GM23338 (cell line): Measurements from ENCODE around the gene ZNF800. TPM values are rescaled to one million over a fixed set of nuclear protein-coding genes. Genes with fewer than 3 reads are reported as not detected.

Source experiments
- ATAC-seq: fragments of 200-7000 bp; cut with Tn5 transposase; 3 replicates; pipeline ENCODE4 v1.9.1; 2020
- DNase-seq: peaks from one replicate; pipeline ENCODE4 v3.0.0-alpha.2; 2015; ENCODE audit warnings: low spot score
- H2AFZ ChIP-seq: fragments of 200-600 bp; sonication (generic); 2 replicates; pipeline ENCODE4 v1.8.0; 2016; ENCODE audit warnings: antibody characterized with exemption, mild to moderate bottlenecking, moderate library complexity
- H3F3A ChIP-seq: fragments of 200-600 bp; sonication (generic); replicated peaks from 2 replicates; pipeline ENCODE4 v1.8.0; 2017; ENCODE audit warnings: antibody characterized with exemption, mixed run types, low read depth
- H3K27ac ChIP-seq: fragments of 200-600 bp; sonication (generic); 2 replicates; pipeline ENCODE4 v1.6.1; 2016; ENCODE audit warnings: low read depth
- H3K27me3 ChIP-seq: fragments of 200-600 bp; sonication (generic); 2 replicates; pipeline ENCODE4 v1.8.0; 2016; ENCODE audit warnings: mild to moderate bottlenecking, mixed run types, moderate library complexity; ENCODE audit not compliant: insufficient read depth
- H3K36me3 ChIP-seq: fragments of 200-600 bp; sonication (generic); 2 replicates; pipeline ENCODE4 v1.8.0; 2016; ENCODE audit warnings: mild to moderate bottlenecking; ENCODE audit not compliant: insufficient read depth
- H3K4me1 ChIP-seq: fragments of 200-600 bp; sonication (generic); 2 replicates; pipeline ENCODE4 v1.8.0; 2016; ENCODE audit warnings: mild to moderate bottlenecking, moderate library complexity; ENCODE audit not compliant: insufficient read depth
- H3K4me2 ChIP-seq: fragments of 200-600 bp; sonication (generic); 2 replicates; pipeline ENCODE4 v1.7.1; 2017; ENCODE audit warnings: mixed run types
- H3K4me3 ChIP-seq: fragments of 200-600 bp; sonication (generic); 2 replicates; pipeline ENCODE4 v1.6.1; 2016; ENCODE audit warnings: mixed run types
- H3K79me2 ChIP-seq: fragments of 200-600 bp; sonication (generic); replicated peaks from 2 replicates; pipeline ENCODE4 v1.8.0; 2017; ENCODE audit warnings: mild to moderate bottlenecking; ENCODE audit not compliant: insufficient read depth
- H3K9me2 ChIP-seq: fragments of 200-600 bp; sonication (generic); 2 replicates; pipeline ENCODE4 v1.8.0; 2017; ENCODE audit not compliant: insufficient read depth
- H4K20me1 ChIP-seq: fragments of 200-600 bp; sonication (generic); replicated peaks from 2 replicates; pipeline ENCODE4 v1.8.0; 2017; ENCODE audit warnings: mild to moderate bottlenecking; ENCODE audit not compliant: insufficient read depth
- H3K27ac Mint-ChIP-seq: 2 replicates; pipeline ENCODE4 v1.8.0; 2020; ENCODE audit warnings: inconsistent platforms, mild to moderate bottlenecking, moderate library complexity, mixed read lengths
- H3K27me3 Mint-ChIP-seq: 3 replicates; pipeline ENCODE4 v1.8.0; 2022; ENCODE audit warnings: low read depth, mild to moderate bottlenecking, moderate library complexity, mixed read lengths, inconsistent platforms; ENCODE audit not compliant: insufficient read depth, poor library complexity
- H3K36me3 Mint-ChIP-seq: 3 replicates; pipeline ENCODE4 v1.8.0; 2021; ENCODE audit warnings: low read depth, mild to moderate bottlenecking, inconsistent platforms, moderate library complexity, mixed read lengths
- H3K4me1 Mint-ChIP-seq: 3 replicates; pipeline ENCODE4 v1.8.0; 2020; ENCODE audit warnings: mild to moderate bottlenecking, inconsistent platforms, mixed read lengths
- H3K4me3 Mint-ChIP-seq: 3 replicates; pipeline ENCODE4 v1.8.0; 2021; ENCODE audit warnings: moderate library complexity, mild to moderate bottlenecking, inconsistent platforms, mixed read lengths
- H3K9me3 Mint-ChIP-seq: 3 replicates; pipeline ENCODE4 v1.8.0; 2020; ENCODE audit warnings: moderate library complexity, mild to moderate bottlenecking, inconsistent platforms, mixed read lengths
- CREB1 ChIP-seq: fragments of 250-450 bp; sonication (Bioruptor Pico); IDR thresholded peaks from 2 replicates; pipeline ENCODE4 v1.5.0; 2020; ENCODE audit warnings: low read depth, mild to moderate bottlenecking, moderate library complexity
- CTCF ChIP-seq, 2 experiments: fragments of 200-600 bp in 1 of 2; sonication (generic) in 1 of 2; conservative IDR thresholded peaks; 2 replicates each; pipeline versions ENCODE4 v1.5.1 to v1.6.1; 2016 to 2017; ENCODE audit warnings: antibody characterized with exemption in 2 of 2, low read depth in 2 of 2, mild to moderate bottlenecking in 2 of 2, moderate library complexity in 1 of 2
- ETS1 ChIP-seq: IDR thresholded peaks from 2 replicates; pipeline ENCODE4 v1.6.1; 2016; ENCODE audit warnings: antibody characterized with exemption
- EZH2 ChIP-seq: fragments of 200-600 bp; sonication (generic); IDR thresholded peaks from one replicate; pipeline ENCODE4 v1.8.0; 2017; ENCODE audit warnings: antibody characterized with exemption, mild to moderate bottlenecking, low read depth; ENCODE audit not compliant: unreplicated experiment
- EZH2phosphoT487 ChIP-seq: fragments of 200-600 bp; sonication (generic); IDR thresholded peaks from one replicate; pipeline ENCODE4 v1.8.1; 2018; ENCODE audit warnings: antibody characterized with exemption; ENCODE audit not compliant: unreplicated experiment
- JUNB ChIP-seq: IDR thresholded peaks from one replicate; pipeline ENCODE4 v1.6.1; 2016; ENCODE audit warnings: antibody characterized with exemption; ENCODE audit not compliant: unreplicated experiment
- NANOG ChIP-seq: IDR thresholded peaks from 2 replicates; pipeline ENCODE4 v1.6.1; 2016; ENCODE audit warnings: antibody characterized with exemption, borderline replicate concordance
- STAT1 ChIP-seq: IDR thresholded peaks from one replicate; pipeline ENCODE4 v1.6.1; 2016; ENCODE audit warnings: antibody characterized with exemption; ENCODE audit not compliant: unreplicated experiment
- ZNF331 ChIP-seq: fragments of 250-450 bp; sonication (Bioruptor Pico); IDR thresholded peaks from 2 replicates; pipeline ENCODE4 v1.5.0; 2020; ENCODE audit warnings: low read depth, mild to moderate bottlenecking, moderate library complexity
- polyA plus RNA-seq: library from polyadenylated mRNA; unstranded; fragments of >200 nt; fragmentation: Nextera tagmentation; extraction: Ambion mirVana; gene quantifications from 2 replicates; pipeline ENCODE4 v1.2.1, GENCODE V29; 2016
- total RNA-seq: library from RNA; depleted of rRNA; stranded (reverse); fragments of >200 nt; shearing (Covaris generic); gene quantifications from 2 replicates; pipeline ENCODE4 v1.2.3, GENCODE V29; 2014
- TF ChIP-seq, protein P1 (sequence below): IDR thresholded peaks from one replicate; pipeline ENCODE4 v1.6.1; 2018; ENCODE audit warnings: antibody characterized with exemption; ENCODE audit not compliant: unreplicated experiment
- TF ChIP-seq, protein P2 (sequence below): fragments of 250-450 bp; sonication (Bioruptor Pico); IDR thresholded peaks from 2 replicates; pipeline ENCODE4 v1.5.0; 2020; ENCODE audit warnings: mild to moderate bottlenecking, moderate library complexity

Gene ZNF800
- total and polyA plus RNA-seq, 2 experiments from 2014 or later = 5.4 to 8.3 TPM

GRCh38 chr7:127366680-127367079, 25.8 kb downstream of the ZNF800 start:
- Histone ChIP-seq H3K79me2 (no peaks in the 10 kb centered on the region), H3K27me3 (no peaks in the 10 kb centered on the region), H3K4me2 (no peak overlapping the region), H3F3A (no peaks in the 10 kb centered on the region), H2AFZ (no peak overlapping the region), H3K4me1 (no peaks in the 10 kb centered on the region), H3K27ac (no peak overlapping the region), H3K9me2 (no peaks in the 10 kb centered on the region), H3K4me3 (no peak overlapping the region), H4K20me1 (no peaks in the 10 kb centered on the region; the same call in 1 of the 2 replicates), H3K36me3 (no peaks in the 10 kb centered on the region)
- no peak overlapping the region for H3K4me3 Mint-ChIP-seq
- H3K36me3 Mint-ChIP-seq = no peaks in the 10 kb centered on the region
- DNase-seq (no peak), ATAC-seq (no peak)
- no peaks in the 10 kb centered on the region for H3K27me3 Mint-ChIP-seq
- no peaks in the 10 kb centered on the region for H3K4me1 Mint-ChIP-seq
- no peaks in the 10 kb centered on the region for H3K9me3 Mint-ChIP-seq
- no peak overlapping the region for H3K27ac Mint-ChIP-seq
- no peak for TF ChIP-seq EZH2
- TF ChIP-seq CREB1 = no peak
- TF ChIP-seq STAT1 = no peak
- TF ChIP-seq CTCF (conservative IDR thresholded peaks at IDR 0.05; ENCODE audit: low read depth in 2 of 2) = no peak
- no peak for TF ChIP-seq ZNF331 (CRISPR knock-in tag)
- no peak for TF ChIP-seq NANOG
- no peak for TF ChIP-seq JUNB
- TF ChIP-seq, protein P1, sequence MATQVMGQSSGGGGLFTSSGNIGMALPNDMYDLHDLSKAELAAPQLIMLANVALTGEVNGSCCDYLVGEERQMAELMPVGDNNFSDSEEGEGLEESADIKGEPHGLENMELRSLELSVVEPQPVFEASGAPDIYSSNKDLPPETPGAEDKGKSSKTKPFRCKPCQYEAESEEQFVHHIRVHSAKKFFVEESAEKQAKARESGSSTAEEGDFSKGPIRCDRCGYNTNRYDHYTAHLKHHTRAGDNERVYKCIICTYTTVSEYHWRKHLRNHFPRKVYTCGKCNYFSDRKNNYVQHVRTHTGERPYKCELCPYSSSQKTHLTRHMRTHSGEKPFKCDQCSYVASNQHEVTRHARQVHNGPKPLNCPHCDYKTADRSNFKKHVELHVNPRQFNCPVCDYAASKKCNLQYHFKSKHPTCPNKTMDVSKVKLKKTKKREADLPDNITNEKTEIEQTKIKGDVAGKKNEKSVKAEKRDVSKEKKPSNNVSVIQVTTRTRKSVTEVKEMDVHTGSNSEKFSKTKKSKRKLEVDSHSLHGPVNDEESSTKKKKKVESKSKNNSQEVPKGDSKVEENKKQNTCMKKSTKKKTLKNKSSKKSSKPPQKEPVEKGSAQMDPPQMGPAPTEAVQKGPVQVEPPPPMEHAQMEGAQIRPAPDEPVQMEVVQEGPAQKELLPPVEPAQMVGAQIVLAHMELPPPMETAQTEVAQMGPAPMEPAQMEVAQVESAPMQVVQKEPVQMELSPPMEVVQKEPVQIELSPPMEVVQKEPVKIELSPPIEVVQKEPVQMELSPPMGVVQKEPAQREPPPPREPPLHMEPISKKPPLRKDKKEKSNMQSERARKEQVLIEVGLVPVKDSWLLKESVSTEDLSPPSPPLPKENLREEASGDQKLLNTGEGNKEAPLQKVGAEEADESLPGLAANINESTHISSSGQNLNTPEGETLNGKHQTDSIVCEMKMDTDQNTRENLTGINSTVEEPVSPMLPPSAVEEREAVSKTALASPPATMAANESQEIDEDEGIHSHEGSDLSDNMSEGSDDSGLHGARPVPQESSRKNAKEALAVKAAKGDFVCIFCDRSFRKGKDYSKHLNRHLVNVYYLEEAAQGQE = no peak
- TF ChIP-seq EZH2phosphoT487 = no peak
- TF ChIP-seq ETS1 = no peak
- TF ChIP-seq, protein P2, sequence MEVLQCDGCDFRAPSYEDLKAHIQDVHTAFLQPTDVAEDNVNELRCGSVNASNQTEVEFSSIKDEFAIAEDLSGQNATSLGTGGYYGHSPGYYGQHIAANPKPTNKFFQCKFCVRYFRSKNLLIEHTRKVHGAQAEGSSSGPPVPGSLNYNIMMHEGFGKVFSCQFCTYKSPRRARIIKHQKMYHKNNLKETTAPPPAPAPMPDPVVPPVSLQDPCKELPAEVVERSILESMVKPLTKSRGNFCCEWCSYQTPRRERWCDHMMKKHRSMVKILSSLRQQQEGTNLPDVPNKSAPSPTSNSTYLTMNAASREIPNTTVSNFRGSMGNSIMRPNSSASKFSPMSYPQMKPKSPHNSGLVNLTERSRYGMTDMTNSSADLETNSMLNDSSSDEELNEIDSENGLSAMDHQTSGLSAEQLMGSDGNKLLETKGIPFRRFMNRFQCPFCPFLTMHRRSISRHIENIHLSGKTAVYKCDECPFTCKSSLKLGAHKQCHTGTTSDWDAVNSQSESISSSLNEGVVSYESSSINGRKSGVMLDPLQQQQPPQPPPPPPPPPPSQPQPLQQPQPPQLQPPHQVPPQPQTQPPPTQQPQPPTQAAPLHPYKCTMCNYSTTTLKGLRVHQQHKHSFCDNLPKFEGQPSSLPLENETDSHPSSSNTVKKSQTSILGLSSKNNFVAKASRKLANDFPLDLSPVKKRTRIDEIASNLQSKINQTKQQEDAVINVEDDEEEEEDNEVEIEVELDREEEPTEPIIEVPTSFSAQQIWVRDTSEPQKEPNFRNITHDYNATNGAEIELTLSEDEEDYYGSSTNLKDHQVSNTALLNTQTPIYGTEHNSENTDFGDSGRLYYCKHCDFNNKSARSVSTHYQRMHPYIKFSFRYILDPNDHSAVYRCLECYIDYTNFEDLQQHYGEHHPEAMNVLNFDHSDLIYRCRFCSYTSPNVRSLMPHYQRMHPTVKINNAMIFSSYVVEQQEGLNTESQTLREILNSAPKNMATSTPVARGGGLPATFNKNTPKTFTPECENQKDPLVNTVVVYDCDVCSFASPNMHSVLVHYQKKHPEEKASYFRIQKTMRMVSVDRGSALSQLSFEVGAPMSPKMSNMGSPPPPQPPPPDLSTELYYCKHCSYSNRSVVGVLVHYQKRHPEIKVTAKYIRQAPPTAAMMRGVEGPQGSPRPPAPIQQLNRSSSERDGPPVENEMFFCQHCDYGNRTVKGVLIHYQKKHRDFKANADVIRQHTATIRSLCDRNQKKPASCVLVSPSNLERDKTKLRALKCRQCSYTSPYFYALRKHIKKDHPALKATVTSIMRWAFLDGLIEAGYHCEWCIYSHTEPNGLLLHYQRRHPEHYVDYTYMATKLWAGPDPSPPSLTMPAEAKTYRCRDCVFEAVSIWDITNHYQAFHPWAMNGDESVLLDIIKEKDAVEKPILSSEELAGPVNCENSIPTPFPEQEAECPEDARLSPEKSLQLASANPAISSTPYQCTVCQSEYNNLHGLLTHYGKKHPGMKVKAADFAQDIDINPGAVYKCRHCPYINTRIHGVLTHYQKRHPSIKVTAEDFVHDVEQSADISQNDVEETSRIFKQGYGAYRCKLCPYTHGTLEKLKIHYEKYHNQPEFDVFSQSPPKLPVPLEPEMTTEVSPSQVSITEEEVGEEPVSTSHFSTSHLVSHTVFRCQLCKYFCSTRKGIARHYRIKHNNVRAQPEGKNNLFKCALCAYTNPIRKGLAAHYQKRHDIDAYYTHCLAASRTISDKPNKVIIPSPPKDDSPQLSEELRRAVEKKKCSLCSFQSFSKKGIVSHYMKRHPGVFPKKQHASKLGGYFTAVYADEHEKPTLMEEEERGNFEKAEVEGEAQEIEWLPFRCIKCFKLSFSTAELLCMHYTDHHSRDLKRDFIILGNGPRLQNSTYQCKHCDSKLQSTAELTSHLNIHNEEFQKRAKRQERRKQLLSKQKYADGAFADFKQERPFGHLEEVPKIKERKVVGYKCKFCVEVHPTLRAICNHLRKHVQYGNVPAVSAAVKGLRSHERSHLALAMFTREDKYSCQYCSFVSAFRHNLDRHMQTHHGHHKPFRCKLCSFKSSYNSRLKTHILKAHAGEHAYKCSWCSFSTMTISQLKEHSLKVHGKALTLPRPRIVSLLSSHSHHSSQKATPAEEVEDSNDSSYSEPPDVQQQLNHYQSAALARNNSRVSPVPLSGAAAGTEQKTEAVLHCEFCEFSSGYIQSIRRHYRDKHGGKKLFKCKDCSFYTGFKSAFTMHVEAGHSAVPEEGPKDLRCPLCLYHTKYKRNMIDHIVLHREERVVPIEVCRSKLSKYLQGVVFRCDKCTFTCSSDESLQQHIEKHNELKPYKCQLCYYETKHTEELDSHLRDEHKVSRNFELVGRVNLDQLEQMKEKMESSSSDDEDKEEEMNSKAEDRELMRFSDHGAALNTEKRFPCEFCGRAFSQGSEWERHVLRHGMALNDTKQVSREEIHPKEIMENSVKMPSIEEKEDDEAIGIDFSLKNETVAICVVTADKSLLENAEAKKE (CRISPR knock-in tag) = no peak
